Measurements from ENCODE around the gene KDM5A. TPM values are rescaled to one million over a fixed set of nuclear protein-coding genes. Genes with fewer than 3 reads are reported as not detected.

KDM5A gene
- total RNA-seq, 1 donor from 2014 or later = 50.2 TPM

- Histone ChIP-seq H3K27ac (no peak overlapping the region), H3K27me3 (peaks cover 4% of the 10 kb centered on the region), H4K20me1 (ENCODE audit: low read depth) (no peaks in the 10 kb centered on the region), H3K4me3 (no peak overlapping the region), H3K4me2 (no peak overlapping the region), H3K36me3 (no peaks in the 10 kb centered on the region), H3K4me1 (peaks cover 16% of the 10 kb centered on the region), H3K79me2 (ENCODE audit: low read depth) (no peaks in the 10 kb centered on the region), H3K9ac (no peak overlapping the region), H3K9me3 (ENCODE audit: low read depth) (no peaks in the 10 kb centered on the region), H3F3A (ENCODE audit: low read depth) (no peaks in the 10 kb centered on the region), H2AFZ (replicated peaks) (no peak overlapping the region)
- H3K9me3 Mint-ChIP-seq = no peaks in the 10 kb centered on the region
- TF ChIP-seq EZH2phosphoT487 (IDR thresholded peaks at IDR 0.05) (no peak), EZH2 (IDR thresholded peaks at IDR 0.05) (no peak)
- TF ChIP-seq, protein P1, sequence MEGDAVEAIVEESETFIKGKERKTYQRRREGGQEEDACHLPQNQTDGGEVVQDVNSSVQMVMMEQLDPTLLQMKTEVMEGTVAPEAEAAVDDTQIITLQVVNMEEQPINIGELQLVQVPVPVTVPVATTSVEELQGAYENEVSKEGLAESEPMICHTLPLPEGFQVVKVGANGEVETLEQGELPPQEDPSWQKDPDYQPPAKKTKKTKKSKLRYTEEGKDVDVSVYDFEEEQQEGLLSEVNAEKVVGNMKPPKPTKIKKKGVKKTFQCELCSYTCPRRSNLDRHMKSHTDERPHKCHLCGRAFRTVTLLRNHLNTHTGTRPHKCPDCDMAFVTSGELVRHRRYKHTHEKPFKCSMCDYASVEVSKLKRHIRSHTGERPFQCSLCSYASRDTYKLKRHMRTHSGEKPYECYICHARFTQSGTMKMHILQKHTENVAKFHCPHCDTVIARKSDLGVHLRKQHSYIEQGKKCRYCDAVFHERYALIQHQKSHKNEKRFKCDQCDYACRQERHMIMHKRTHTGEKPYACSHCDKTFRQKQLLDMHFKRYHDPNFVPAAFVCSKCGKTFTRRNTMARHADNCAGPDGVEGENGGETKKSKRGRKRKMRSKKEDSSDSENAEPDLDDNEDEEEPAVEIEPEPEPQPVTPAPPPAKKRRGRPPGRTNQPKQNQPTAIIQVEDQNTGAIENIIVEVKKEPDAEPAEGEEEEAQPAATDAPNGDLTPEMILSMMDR (IDR thresholded peaks at IDR 0.05) = no peak
- no peak overlapping the region for H3K4me3 Mint-ChIP-seq
- H3K36me3 Mint-ChIP-seq = no peaks in the 10 kb centered on the region
- no peak for DNase-seq (ENCODE audit: low spot score)
- no peak overlapping the region for H3K27ac Mint-ChIP-seq
- peaks cover 21% of the 10 kb centered on the region for H3K4me1 Mint-ChIP-seq
- H3K27me3 Mint-ChIP-seq (ENCODE audit: insufficient read depth, low read depth) = peaks cover 3% of the 10 kb centered on the region
These were observed 125.5 kb downstream of the KDM5A start for GRCh38 chr12:263574-263973.

DNA sequence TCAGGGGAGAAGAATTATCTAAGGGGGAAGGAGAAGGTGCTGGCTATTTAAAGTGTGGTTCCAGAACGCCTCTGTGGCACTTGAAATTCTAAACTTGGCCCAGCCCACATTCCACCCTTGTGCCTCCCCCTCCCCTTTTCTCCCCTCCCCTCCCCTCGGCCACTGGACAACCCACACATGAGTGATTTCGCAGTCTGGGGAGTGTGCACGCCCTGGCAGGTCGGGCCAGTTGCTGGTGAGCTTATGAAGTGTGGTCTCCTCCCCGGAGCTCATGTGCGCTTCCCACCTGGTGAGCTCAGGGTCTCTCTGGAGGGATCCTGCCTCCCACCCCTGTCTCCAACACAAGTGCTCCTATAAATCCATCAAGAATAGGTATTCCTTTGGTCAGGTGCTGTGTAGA is 126.3 kb downstream of the KDM5A start, which contains the start of gene SLC6A13:
Gene SLC6A13, minus strand, starts transcription at position 20 of the 400 bp plus-strand sequence. CDS start 2,784 bp downstream, outside the sequence.
- H3K4me3 ChIP-seq = no peak within 1 kb of the TSS
- no peak within 1 kb of the TSS for H3K9ac ChIP-seq
- H2AFZ ChIP-seq (replicated peaks) = no peak within 1 kb of the TSS
- H3K4me2 ChIP-seq = peak within 1 kb of the TSS; percentile 43
- H3K36me3 ChIP-seq = no peaks in the 10 kb centered on the region
- no peaks in the 10 kb centered on the region for H3K79me2 ChIP-seq (ENCODE audit: low read depth)
- no peaks in the 10 kb centered on the region for H3F3A ChIP-seq (ENCODE audit: low read depth)
- H3K27ac ChIP-seq = no peak within 1 kb of the TSS
- H4K20me1 ChIP-seq (ENCODE audit: low read depth) = no peaks in the 10 kb centered on the region
- TF ChIP-seq EZH2 (IDR thresholded peaks at IDR 0.05) = no peak
- TF ChIP-seq, protein P1 (IDR thresholded peaks at IDR 0.05) = no peak
- TF ChIP-seq EZH2phosphoT487 (IDR thresholded peaks at IDR 0.05) = no peak
- Mint-ChIP-seq H3K4me3 (no peak within 1 kb of the TSS), H3K36me3 (no peaks in the 10 kb centered on the region), H3K27me3 (ENCODE audit: insufficient read depth, low read depth) (peaks cover 4% of the 10 kb centered on the region), H3K4me1 (peaks cover 15% of the 10 kb centered on the region), H3K9me3 (no peaks in the 10 kb centered on the region), H3K27ac (no peak within 1 kb of the TSS)
- H3K9me3 ChIP-seq (ENCODE audit: low read depth) = no peaks in the 10 kb centered on the region
- peak; percentile 27 for DNase-seq (ENCODE audit: low spot score)
- H3K4me1 ChIP-seq = peaks cover 11% of the 10 kb centered on the region
- H3K27me3 ChIP-seq = peaks cover 4% of the 10 kb centered on the region

GRCh38 chr12:262113-262512 is 127.0 kb downstream of the KDM5A start:
- Histone ChIP-seq H2AFZ (replicated peaks) (no peak overlapping the region), H3F3A (ENCODE audit: low read depth) (no peaks in the 10 kb centered on the region), H3K4me1 (peaks cover 5% of the 10 kb centered on the region), H3K9ac (no peak overlapping the region), H3K9me3 (ENCODE audit: low read depth) (no peaks in the 10 kb centered on the region), H3K4me2 (peak overlapping the region; percentile 43), H3K79me2 (ENCODE audit: low read depth) (no peaks in the 10 kb centered on the region), H3K27me3 (peaks cover 4% of the 10 kb centered on the region), H3K27ac (no peak overlapping the region), H3K36me3 (no peaks in the 10 kb centered on the region), H4K20me1 (ENCODE audit: low read depth) (no peaks in the 10 kb centered on the region), H3K4me3 (no peak overlapping the region)
- no peaks in the 10 kb centered on the region for H3K36me3 Mint-ChIP-seq
- TF ChIP-seq, protein P1 (IDR thresholded peaks at IDR 0.05) = no peak
- TF ChIP-seq EZH2phosphoT487 (IDR thresholded peaks at IDR 0.05) = no peak
- no peak for TF ChIP-seq EZH2 (IDR thresholded peaks at IDR 0.05)
- H3K9me3 Mint-ChIP-seq = no peaks in the 10 kb centered on the region
- H3K4me1 Mint-ChIP-seq = peaks cover 12% of the 10 kb centered on the region
- no peak overlapping the region for H3K4me3 Mint-ChIP-seq
- no peak for DNase-seq (ENCODE audit: low spot score)
- peaks cover 4% of the 10 kb centered on the region for H3K27me3 Mint-ChIP-seq (ENCODE audit: insufficient read depth, low read depth)
- H3K27ac Mint-ChIP-seq = no peak overlapping the region
